ENCODE measurements around the gene ITGB5.

ITGB5 gene

DNA sequence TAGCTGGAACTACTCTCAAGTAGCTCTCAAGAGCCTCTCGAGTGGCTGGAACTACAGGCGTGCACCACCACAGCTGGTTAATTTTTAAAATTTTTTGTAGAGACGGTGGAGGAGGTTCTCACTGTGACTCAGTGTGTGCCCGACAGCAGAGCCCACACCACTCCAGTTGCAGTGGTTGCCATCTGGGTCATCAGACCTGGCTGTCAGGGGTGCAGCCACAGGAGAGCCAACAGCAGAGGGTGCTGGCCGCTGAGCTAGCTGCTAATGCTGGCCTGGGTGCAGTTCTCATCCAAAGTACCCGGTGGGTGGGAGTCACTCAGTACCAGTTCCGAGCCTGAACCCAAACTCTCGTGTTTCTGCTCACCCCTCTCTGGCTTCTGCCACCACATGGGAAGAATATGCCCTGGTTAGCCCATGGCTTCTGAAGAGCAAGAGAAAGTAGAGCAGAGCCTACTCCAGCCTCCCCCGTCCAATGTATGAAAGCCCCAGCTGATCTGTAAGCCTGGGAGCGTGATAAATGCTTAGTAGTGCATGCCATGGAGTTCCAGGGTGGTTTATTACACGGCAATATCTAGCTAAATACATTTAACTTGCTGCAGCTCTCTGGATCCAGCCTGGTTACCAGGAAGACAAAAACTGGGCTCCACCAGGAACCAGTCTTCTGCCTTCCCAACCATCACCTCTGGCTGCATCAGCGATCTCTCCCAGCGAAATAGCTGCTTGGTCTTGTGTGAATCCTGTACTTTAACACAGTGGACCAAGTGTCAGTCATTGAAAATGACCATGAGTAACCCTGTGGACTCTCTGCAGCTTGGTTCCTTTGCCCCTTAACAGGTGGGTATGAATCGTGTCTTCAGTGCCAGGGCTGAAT, 139.8 kb downstream of the ITGB5 start:
- DNase-seq = no peak

DNA sequence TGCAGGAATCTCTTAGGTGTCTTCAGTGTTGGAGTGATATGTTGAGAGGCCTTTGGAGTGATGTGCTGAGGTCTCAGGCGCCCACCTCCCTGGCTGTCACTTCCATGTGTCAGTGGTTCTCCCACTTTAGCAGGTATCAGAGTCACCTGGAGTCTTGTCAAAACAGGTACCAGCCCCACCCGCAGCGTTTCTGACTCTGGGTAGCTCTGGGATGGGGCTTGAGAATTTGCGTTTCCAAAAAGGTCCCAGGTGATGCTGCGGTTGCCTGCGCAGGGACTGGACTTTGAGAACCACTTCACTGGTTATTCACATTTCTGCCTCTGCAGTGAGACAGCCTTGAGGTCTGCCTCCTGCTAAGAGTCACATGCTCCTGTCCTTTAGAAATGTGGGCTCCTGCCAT, 141.4 kb downstream of the ITGB5 start:
- DNase-seq = no peak

DNA sequence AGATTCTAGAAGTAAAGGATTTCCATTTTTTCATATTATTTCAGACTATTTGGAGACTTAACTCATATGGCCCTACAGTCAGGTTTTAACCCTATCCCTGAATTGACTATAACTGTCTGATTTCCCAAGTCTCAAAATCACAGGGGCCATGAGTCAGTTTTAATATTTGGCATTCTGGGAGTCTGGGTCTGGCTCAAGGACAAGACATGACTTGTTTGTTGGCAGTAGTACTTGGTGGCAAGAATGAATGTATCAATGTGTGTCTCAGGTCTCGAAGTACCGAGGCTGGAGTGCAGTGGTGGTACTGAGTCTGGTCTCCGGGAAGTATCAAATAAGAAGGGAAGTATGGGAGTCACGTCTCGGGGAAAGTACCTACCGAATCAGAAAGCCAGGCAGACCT, 146.1 kb downstream of the ITGB5 start:
- no peak for DNase-seq

DNA sequence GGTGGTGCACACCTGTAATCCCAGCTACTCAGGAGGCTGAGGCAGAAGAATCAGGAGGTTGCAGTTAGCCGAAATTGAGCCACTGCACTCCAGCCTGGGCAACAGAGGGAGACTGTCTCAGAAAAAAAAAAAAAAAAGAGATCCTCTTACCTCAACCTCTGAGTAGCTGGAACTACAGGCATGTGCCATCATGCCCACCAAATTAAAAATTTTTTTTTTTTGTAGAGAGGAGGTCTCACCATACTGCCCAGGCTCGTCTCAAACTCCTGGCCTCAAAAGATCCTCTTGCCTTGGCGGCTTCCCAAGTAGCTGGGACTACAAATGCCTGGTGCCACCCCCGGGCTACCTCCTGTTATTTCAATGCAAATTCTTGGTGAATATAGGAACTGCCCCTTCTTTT, 155.4 kb downstream of the ITGB5 start:
- no peak for DNase-seq

DNA sequence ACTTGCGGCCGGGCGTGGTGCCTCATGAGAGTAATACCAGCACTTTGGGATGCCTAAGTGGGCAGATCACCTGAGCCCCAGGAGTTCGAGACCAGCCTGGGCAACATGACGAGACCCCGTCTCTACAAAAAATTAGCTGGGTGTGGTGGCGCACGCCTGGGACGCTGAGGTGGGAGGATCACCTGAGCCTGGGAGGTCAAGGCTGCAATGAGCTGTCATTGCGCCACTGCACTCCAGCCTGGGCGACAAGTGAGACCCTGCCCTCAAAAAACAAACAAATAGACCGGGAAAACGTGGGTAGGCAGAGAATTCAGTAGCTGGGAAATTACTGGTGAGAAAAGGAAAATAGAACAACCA, 156.2 kb downstream of the ITGB5 start:
- DNase-seq = no peak

DNA sequence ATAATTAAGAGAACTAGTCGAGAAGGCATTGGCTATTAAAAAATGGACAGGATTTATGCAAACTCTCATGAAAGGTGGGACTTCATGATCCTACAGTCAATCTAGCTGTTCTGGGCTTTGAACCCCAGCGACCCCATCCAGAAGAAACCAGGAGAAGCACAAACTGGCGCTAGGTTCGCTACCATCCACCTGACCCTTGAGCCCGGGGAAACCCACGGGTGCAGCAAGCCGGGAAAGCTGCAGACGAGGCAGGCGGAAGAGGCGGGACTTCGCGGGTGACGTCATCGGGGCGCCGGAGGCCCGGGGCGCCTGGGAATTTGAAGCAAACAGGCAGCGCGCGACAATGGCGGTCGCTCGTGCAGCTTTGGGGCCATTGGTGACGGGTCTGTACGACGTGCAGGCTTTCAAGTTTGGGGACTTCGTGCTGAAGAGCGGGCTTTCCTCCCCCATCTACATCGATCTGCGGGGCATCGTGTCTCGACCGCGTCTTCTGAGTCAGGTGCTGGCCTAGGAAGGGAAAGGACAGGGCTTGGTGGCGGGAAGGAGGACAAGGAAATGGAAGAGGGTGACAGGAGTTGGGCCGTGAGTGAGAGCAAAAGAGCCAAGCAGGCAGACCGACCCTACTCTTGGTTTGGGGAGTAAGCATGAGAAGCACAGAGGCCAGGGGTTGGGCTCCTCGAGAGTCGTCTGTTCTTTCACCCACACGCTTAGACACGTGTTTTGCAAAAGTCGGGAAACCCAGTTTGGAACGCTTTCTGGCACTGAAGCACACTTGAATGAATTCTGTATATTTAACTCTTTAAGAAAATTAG, 156.8 kb downstream of the ITGB5 start, which contains the start of gene UMPS:
Gene UMPS (plus strand): TSS at position 324 of the 812 bp plus-strand sequence. CDS start 20 bp downstream, at position 344.
- peak; percentile 90 for DNase-seq

DNA sequence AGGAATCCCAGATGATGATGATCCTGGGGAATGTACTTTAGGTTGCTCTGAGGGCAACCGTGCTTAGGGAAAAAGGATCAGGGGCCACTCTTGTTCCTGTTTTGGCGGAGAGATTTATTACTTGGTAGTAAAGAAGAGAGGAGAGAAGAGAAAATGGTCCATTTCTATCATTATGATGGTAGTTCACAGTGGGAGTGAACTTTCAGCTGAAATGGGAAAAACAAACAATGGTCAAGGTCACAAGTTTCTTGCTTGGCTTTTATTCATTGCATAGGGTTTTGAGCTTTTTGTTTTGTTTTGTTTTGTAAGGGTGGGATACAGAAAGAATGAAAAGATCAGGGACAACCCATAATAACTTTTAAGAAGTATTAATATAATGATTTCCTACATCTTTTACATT, 164.6 kb downstream of the ITGB5 start:
- DNase-seq = no peak

DNA sequence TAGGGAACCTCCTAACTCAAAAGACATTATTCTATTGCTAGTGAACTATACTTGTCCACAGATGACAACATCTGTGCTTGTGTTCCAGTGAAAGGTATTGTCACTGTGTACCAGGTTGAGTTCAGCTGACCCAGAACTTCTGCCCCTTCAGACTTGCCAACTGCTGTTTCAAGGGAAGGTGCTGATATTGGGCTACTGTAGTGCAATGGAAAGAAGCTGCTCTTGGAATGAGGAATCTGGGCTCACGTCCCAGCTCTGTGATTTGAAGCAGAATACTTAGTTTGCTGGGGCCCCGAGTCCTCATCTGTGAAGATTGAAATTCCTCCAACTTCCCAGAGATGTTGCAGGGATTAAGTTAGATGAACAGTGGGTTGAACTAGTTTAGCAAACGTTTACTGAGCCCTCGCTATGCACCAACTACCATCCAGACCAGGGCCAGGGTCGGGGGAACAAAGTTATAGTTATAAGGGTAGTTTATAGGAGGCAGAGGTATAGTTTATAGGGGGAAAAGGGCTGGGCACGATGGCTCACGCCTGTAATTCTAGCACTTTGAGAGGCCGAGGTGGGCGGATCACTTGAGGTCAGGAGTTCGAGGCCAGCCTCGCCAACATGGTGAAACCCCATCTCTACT, 172.8 kb downstream of the ITGB5 start:
- DNase-seq = no peak
